GM18868 (cell line): ENCODE data around the gene PCBP3.

ENCODE experiments used
- ATAC-seq: cut with Tn5 transposase; IDR thresholded peaks from one replicate; pipeline ENCODE4 v1.9.1; 2021; ENCODE audit warnings: mild to moderate bottlenecking, moderate library complexity; ENCODE audit not compliant: unreplicated experiment

The PCBP3 gene

GRCh38 chr21:45723049-45723958 lies 79.8 kb downstream of the PCBP3 start:
- ATAC-seq, result no peak

- no peak for ATAC-seq
These were observed 80.9 kb downstream of the PCBP3 start for GRCh38 chr21:45724345-45724961.

GRCh38 chr21:45724994-45725843 lies 81.7 kb downstream of the PCBP3 start:
- no peak for ATAC-seq

GRCh38 chr21:45725844-45726200 lies 82.3 kb downstream of the PCBP3 start:
- ATAC-seq, result no peak

- ATAC-seq, result no peak
These were observed 82.9 kb downstream of the PCBP3 start for GRCh38 chr21:45726438-45726837.

- no peak for ATAC-seq
These were observed 83.9 kb downstream of the PCBP3 start for GRCh38 chr21:45727390-45727789.

GRCh38 chr21:45735259-45736000 lies 91.9 kb downstream of the PCBP3 start:
- ATAC-seq, result no peak

GRCh38 chr21:45736042-45736689 lies 92.6 kb downstream of the PCBP3 start:
- ATAC-seq, result no peak

GRCh38 chr21:45736690-45737484 lies 93.4 kb downstream of the PCBP3 start:
- no peak for ATAC-seq

- no peak for ATAC-seq
These were observed 94.1 kb downstream of the PCBP3 start for GRCh38 chr21:45737485-45738166.

- no peak for ATAC-seq
These were observed 95.9 kb downstream of the PCBP3 start for GRCh38 chr21:45739218-45740087.

- ATAC-seq, result no peak
These were observed 96.5 kb downstream of the PCBP3 start for GRCh38 chr21:45740088-45740440.

- ATAC-seq, result no peak
These were observed 97.2 kb downstream of the PCBP3 start for GRCh38 chr21:45740491-45741357.

GRCh38 chr21:45741691-45742090 lies 98.2 kb downstream of the PCBP3 start:
- ATAC-seq, result no peak

- no peak for ATAC-seq
These were observed 98.7 kb downstream of the PCBP3 start for GRCh38 chr21:45742247-45742646.

GRCh38 chr21:45745256-45745655 lies 101.7 kb downstream of the PCBP3 start:
- ATAC-seq, result no peak

- no peak for ATAC-seq
These were observed 103.8 kb downstream of the PCBP3 start for GRCh38 chr21:45747233-45747766.
